AG04449 (cell line): Measurements from ENCODE around the gene CAPN5.

Experiments
- CTCF ChIA-PET: fragments of 350-600 bp; formaldehyde crosslinking; extraction: SDS; loops from one replicate; lab custom pipeline; 2021; ENCODE audit warnings: antibody characterized with exemption; lab: Yijun Ruan, JAX
- POLR2A ChIA-PET: fragments of 400-600, 350-600 bp; formaldehyde crosslinking; extraction: SDS; loops from one replicate; lab custom pipeline; 2020; ENCODE audit warnings: antibody characterized with exemption, inconsistent platforms; lab: Yijun Ruan, JAX
- DNase-seq: peaks from one replicate; pipeline ENCODE4 v3.0.0-alpha.2; 2010; ENCODE audit warnings: low read depth, low spot score
- H3K4me3 ChIP-seq: 2 replicates; pipeline ENCODE4 v1.5.1; 2011; ENCODE audit warnings: low read depth, mild to moderate bottlenecking, control low read depth, low read length
- CTCF ChIP-seq: IDR thresholded peaks from one replicate; pipeline ENCODE4 v1.5.1; 2011; ENCODE audit warnings: mild to moderate bottlenecking, moderate library complexity, low read length, control low read depth, inconsistent platforms; ENCODE audit not compliant: insufficient read depth; ENCODE audit errors: missing control alignments

CAPN5 gene

GRCh38 chr11:77131560-77131959 is 64.8 kb downstream of the CAPN5 start:
- ChIA-PET CTCF (interaction anchor here (1.0 to 13.5 kb wide), 5 partner anchors 9 to 417 kb away, joined by 4 to 209 read pairs (median 10); no protein-coding TSS in a partner anchor), POLR2A (interaction anchor here (1.1 kb wide), 1 partner anchor 9 kb away, joined by 3 read pairs; no protein-coding TSS in a partner anchor)
- DNase-seq = no peak
- no peak overlapping the region for H3K4me3 ChIP-seq
- no peak for TF ChIP-seq CTCF

GRCh38 chr11:77135069-77135468 is 68.3 kb downstream of the CAPN5 start:
- no peak for DNase-seq
- no peak overlapping the region for H3K4me3 ChIP-seq
- ChIA-PET CTCF (interaction anchor here (1.1 to 3.7 kb wide), 3 partner anchors 8 to 60 kb away, joined by 3 to 36 read pairs (median 4); partner anchors contain the start of gene MYO7A), POLR2A (no interaction called here)
- no peak for TF ChIP-seq CTCF

- CTCF ChIA-PET = interaction anchor here (1.1 to 3.7 kb wide), 5 partner anchors 9 to 483 kb away, joined by 3 to 36 read pairs (median 4); partner anchors contain the start of gene MYO7A
- POLR2A ChIA-PET = no interaction called here
- no peak for TF ChIP-seq CTCF
- DNase-seq = no peak
- no peak overlapping the region for H3K4me3 ChIP-seq
These were observed 69.3 kb downstream of the CAPN5 start for GRCh38 chr11:77136074-77136473.

- TF ChIP-seq CTCF = no peak
- no peak for DNase-seq
- ChIA-PET POLR2A (no interaction called here), CTCF (interaction anchor here (1.3 to 3.7 kb wide), 3 partner anchors 10 to 482 kb away, joined by 3 to 36 read pairs (median 4); partner anchors contain the start of gene MYO7A)
- H3K4me3 ChIP-seq = no peak overlapping the region
These were observed 70.1 kb downstream of the CAPN5 start for GRCh38 chr11:77136784-77137420.

- CTCF ChIA-PET = interaction anchor here (3.7 kb wide), 1 partner anchor 10 kb away, joined by 36 read pairs; the partner anchor contains the start of gene MYO7A
- DNase-seq = no peak
- no peak overlapping the region for H3K4me3 ChIP-seq
- no peak for TF ChIP-seq CTCF
- POLR2A ChIA-PET = no interaction called here
These were observed 70.7 kb downstream of the CAPN5 start for GRCh38 chr11:77137421-77137820.

- no peak for TF ChIP-seq CTCF
These were observed 71.4 kb downstream of the CAPN5 start for GRCh38 chr11:77138106-77138649.

More at GRCh38 chr11:77138106-77138649, 71.4 kb downstream of the CAPN5 start:
- no peak for DNase-seq
- no peak overlapping the region for H3K4me3 ChIP-seq
- ChIA-PET CTCF (interaction anchor here (3.7 kb wide), 1 partner anchor 11 kb away, joined by 36 read pairs; the partner anchor contains the start of gene MYO7A), POLR2A (no interaction called here)
